Vagina (tissue), 2 donors: ENCODE measurements around the gene TRAPPC1. TPM values are rescaled to one million over a fixed set of nuclear protein-coding genes. Genes with fewer than 3 reads are reported as not detected.

Experiments
- DNase-seq, 2 donors: peaks; one replicate each; pipeline ENCODE4 v3.0.0-alpha.2; 2017; ENCODE audit errors: extremely low spot score in 2 of 2
- H3K27ac ChIP-seq: fragments of 200-600 bp; sonication (generic); one replicate; pipeline ENCODE4 v1.5.1; 2019
- H3K27me3 ChIP-seq: fragments of 200-600 bp; sonication (generic); one replicate; pipeline ENCODE4 v1.5.1; 2019
- H3K36me3 ChIP-seq, 2 donors: fragments of 200-600 bp; sonication (generic); one replicate each; pipeline ENCODE4 v1.5.1; 2017 to 2019
- H3K4me1 ChIP-seq: fragments of 200-600 bp; sonication (generic); one replicate; pipeline ENCODE4 v1.5.1; 2019
- H3K4me3 ChIP-seq, 2 donors: fragments of 200-600 bp; sonication (generic); 1 replicate in 1 of 2; 2 replicates in 1 of 2; pipeline ENCODE4 v1.5.1; 2016 to 2019
- H3K9me3 ChIP-seq: fragments of 200-600 bp; sonication (generic); one replicate; pipeline ENCODE4 v1.5.1; 2019
- CTCF ChIP-seq, 3 experiments: fragments of 450-650 bp in 2 of 3; fragments of 200-600 bp in 1 of 3; sonication (generic) in 1 of 3; IDR thresholded peaks; one replicate each; pipeline ENCODE4 v1.5.1; 2017 to 2019; ENCODE audit warnings: antibody characterized with exemption in 3 of 3, mild to moderate bottlenecking in 2 of 3, moderate library complexity in 2 of 3
- POLR2A ChIP-seq, 2 donors: fragments of 450-650 bp; IDR thresholded peaks; one replicate each; pipeline ENCODE4 v1.6.1; 2017; ENCODE audit warnings: antibody characterized with exemption in 2 of 2, mild to moderate bottlenecking in 2 of 2, moderate library complexity in 2 of 2
- POLR2AphosphoS5 ChIP-seq, 2 donors: sonication (generic); formaldehyde crosslinking; IDR thresholded peaks; one replicate each; pipeline ENCODE4 v1.9.0; 2017; ENCODE audit warnings: antibody characterized with exemption in 2 of 2, mild to moderate bottlenecking in 2 of 2, low read depth in 1 of 2; ENCODE audit not compliant: insufficient read depth in 1 of 2
- intact Hi-C: fragments of 100-400 bp; cut with DNase I; formaldehyde crosslinking; loops from one replicate; pipeline ENCODE4 v1.15.1; 2023
- small RNA-seq: library from RNA; depleted of rRNA; stranded (forward); fragments of <200 nt; gene quantifications from one replicate; pipeline ENCODE3, GENCODE V24; 2016
- total RNA-seq: library from RNA; depleted of rRNA; stranded (reverse); fragments of >200 nt; gene quantifications from one replicate; pipeline ENCODE4 v1.2.3, GENCODE V29; 2016

TRAPPC1 gene
- total RNA-seq, 1 donor from 2014 or later: 74.4 TPM

GRCh38 chr17:7881276-7882054 lies 50.3 kb downstream of the TRAPPC1 start:
- peak overlapping the region; percentile 98 for H3K27ac ChIP-seq
- peaks cover 0 to 9% of the 10 kb centered on the region in 2 donors for H3K36me3 ChIP-seq
- no peak for TF ChIP-seq POLR2A (IDR thresholded peaks at IDR 0.05)
- no peak for TF ChIP-seq POLR2AphosphoS5 (IDR thresholded peaks at IDR 0.05; ENCODE audit: insufficient read depth in 1 of 2, low read depth in 1 of 2)
- TF ChIP-seq CTCF (IDR thresholded peaks at IDR 0.05): no peak
- no peak overlapping the region for H3K4me3 ChIP-seq
- H3K4me1 ChIP-seq: peaks cover 38% of the 10 kb centered on the region
- no peaks in the 10 kb centered on the region for H3K27me3 ChIP-seq
- peak in 1 of 2 donors; percentile 79 for DNase-seq
- intact Hi-C loops: no loop called here
- H3K9me3 ChIP-seq: no peaks in the 10 kb centered on the region

Small RNA genes lying within 50 kb of the gene (small RNA-seq; reads per million reads assigned to genes)
- 47.6 reads per million, percentile 96 among the genes with 10 or more reads in this experiment for gene SCARNA21

Other genes with a start within 250 kb of the TRAPPC1 start
- gene TP53, start 244.5 kb downstream of the TRAPPC1 start, total RNA-seq: 18.7 TPM
- gene WRAP53, start 243.5 kb downstream of the TRAPPC1 start, total RNA-seq: 7.6 TPM
- 2.7 TPM for gene EFNB3, start 226.7 kb downstream of the TRAPPC1 start, total RNA-seq
- 0.49 TPM for gene DNAH2, start 214.2 kb downstream of the TRAPPC1 start, total RNA-seq
- 12.5 TPM for gene KDM6B, start 97.7 kb downstream of the TRAPPC1 start, total RNA-seq
- gene TMEM88, start 76.9 kb downstream of the TRAPPC1 start, total RNA-seq: 26.3 TPM
- 83.5 TPM for gene NAA38, start 74.4 kb downstream of the TRAPPC1 start, total RNA-seq
- gene CYB5D1, start 73.9 kb downstream of the TRAPPC1 start, total RNA-seq: 4.4 TPM
- gene CHD3, start 43.2 kb downstream of the TRAPPC1 start, total RNA-seq: 128 TPM
- 2.9 TPM for gene RNF227, start 15.7 kb downstream of the TRAPPC1 start, total RNA-seq
- 2.7 TPM for gene KCNAB3, start 2.1 kb downstream of the TRAPPC1 start, total RNA-seq
- 20.9 TPM for gene CNTROB, start 260 bp upstream of the TRAPPC1 start, total RNA-seq
- not detected for gene GUCY2D, start 70.7 kb upstream of the TRAPPC1 start, total RNA-seq
- 28.7 TPM for gene ALOX15B, start 107.1 kb upstream of the TRAPPC1 start, total RNA-seq
- 15.0 TPM for gene ALOX12B, start 155.8 kb upstream of the TRAPPC1 start, total RNA-seq
- gene ALOXE3, start 186.6 kb upstream of the TRAPPC1 start, total RNA-seq: 1.5 TPM
- gene HES7, start 192.2 kb upstream of the TRAPPC1 start, total RNA-seq: not detected
- 215 TPM for gene PER1, start 220.5 kb upstream of the TRAPPC1 start, total RNA-seq
- gene VAMP2, start 231.0 kb upstream of the TRAPPC1 start, total RNA-seq: 35.6 TPM
- gene TMEM107, start 244.4 kb upstream of the TRAPPC1 start, total RNA-seq: 20.6 TPM